K562 (cell line): ENCODE measurements around the gene RBFOX1.

ENCODE experiments used
- AFF4 ChIP-seq: sonication (generic); formaldehyde crosslinking; IDR thresholded peaks from 2 replicates; pipeline ENCODE4 v1.8.0; 2023; ENCODE audit warnings: mild to moderate bottlenecking, missing genetic modification reagents
- DIDO1 ChIP-seq: fragments of 450-650 bp; IDR thresholded peaks from 2 replicates; pipeline ENCODE4 v1.6.1; 2016; ENCODE audit warnings: low read depth, missing biosample characterization, missing genetic modification characterization
- HIVEP1 ChIP-seq: fragments of 250-450 bp; sonication (Bioruptor Pico); IDR thresholded peaks from 2 replicates; pipeline ENCODE4 v1.4.0; 2020; ENCODE audit warnings: mild to moderate bottlenecking
- JUND ChIP-seq, 2 experiments: IDR thresholded peaks; 2 replicates in 1 of 2; 3 replicates in 1 of 2; pipeline ENCODE4 v1.6.1; 2011; ENCODE audit warnings: borderline replicate concordance in 2 of 2, low read depth in 2 of 2, low read length in 2 of 2, improper control_type of control experiment in 1 of 2, missing biosample characterization in 1 of 2, missing genetic modification characterization in 1 of 2, missing genetic modification reagents in 1 of 2
- POLR2A ChIP-seq: fragments of 450-650 bp; conservative IDR thresholded peaks from 2 replicates; pipeline ENCODE4 v1.6.1; 2016
- POLR2AphosphoS5 ChIP-seq: IDR thresholded peaks from 2 replicates; pipeline ENCODE4 v1.6.1; 2011; ENCODE audit warnings: mild to moderate bottlenecking, low read depth, low read length, moderate library complexity; ENCODE audit not compliant: control insufficient read depth, insufficient read depth
- TEAD4 ChIP-seq, 2 experiments: sonication (generic) in 1 of 2; formaldehyde crosslinking in 1 of 2; IDR thresholded peaks; 2 replicates each; pipeline versions ENCODE4 v1.6.1 to v1.8.0; 2012 to 2022; ENCODE audit warnings: borderline replicate concordance in 1 of 2, inconsistent platforms in 1 of 2, low read length in 1 of 2, mild to moderate bottlenecking in 1 of 2, missing genetic modification reagents in 1 of 2
- YY1 ChIP-seq, 3 experiments: IDR thresholded peaks; 2 replicates each; pipeline ENCODE4 v1.6.1; 2011; ENCODE audit warnings: low read length in 2 of 3, mild to moderate bottlenecking in 2 of 3, moderate library complexity in 2 of 3, borderline replicate concordance in 1 of 3, control low read depth in 1 of 3, low read depth in 1 of 3; ENCODE audit not compliant: insufficient read depth in 3 of 3, insufficient replicate concordance in 2 of 3, control insufficient read depth in 1 of 3, insufficient read length in 1 of 3; ENCODE audit errors: extremely low read depth in 1 of 3
- TF ChIP-seq, protein P1 (sequence below): sonication (generic); formaldehyde crosslinking; IDR thresholded peaks from 2 replicates; pipeline ENCODE4 v1.8.1; 2022; ENCODE audit warnings: missing genetic modification reagents
- TF ChIP-seq, protein P2 (sequence below), 3 experiments: IDR thresholded peaks in 2 of 3; conservative IDR thresholded peaks in 1 of 3; 2 replicates each; pipeline ENCODE4 v1.5.1; 2011 to 2012; ENCODE audit warnings: low read length in 3 of 3, mild to moderate bottlenecking in 3 of 3, control low read depth in 2 of 3, improper control_type of control experiment in 1 of 3, inconsistent platforms in 1 of 3, low read depth in 1 of 3, mixed read lengths in 1 of 3, moderate library complexity in 1 of 3; ENCODE audit not compliant: insufficient read depth in 2 of 3

- TF ChIP-seq, protein P1, sequence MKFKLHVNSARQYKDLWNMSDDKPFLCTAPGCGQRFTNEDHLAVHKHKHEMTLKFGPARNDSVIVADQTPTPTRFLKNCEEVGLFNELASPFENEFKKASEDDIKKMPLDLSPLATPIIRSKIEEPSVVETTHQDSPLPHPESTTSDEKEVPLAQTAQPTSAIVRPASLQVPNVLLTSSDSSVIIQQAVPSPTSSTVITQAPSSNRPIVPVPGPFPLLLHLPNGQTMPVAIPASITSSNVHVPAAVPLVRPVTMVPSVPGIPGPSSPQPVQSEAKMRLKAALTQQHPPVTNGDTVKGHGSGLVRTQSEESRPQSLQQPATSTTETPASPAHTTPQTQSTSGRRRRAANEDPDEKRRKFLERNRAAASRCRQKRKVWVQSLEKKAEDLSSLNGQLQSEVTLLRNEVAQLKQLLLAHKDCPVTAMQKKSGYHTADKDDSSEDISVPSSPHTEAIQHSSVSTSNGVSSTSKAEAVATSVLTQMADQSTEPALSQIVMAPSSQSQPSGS (CRISPR knock-in tag): no peak
- TF ChIP-seq, protein P2, sequence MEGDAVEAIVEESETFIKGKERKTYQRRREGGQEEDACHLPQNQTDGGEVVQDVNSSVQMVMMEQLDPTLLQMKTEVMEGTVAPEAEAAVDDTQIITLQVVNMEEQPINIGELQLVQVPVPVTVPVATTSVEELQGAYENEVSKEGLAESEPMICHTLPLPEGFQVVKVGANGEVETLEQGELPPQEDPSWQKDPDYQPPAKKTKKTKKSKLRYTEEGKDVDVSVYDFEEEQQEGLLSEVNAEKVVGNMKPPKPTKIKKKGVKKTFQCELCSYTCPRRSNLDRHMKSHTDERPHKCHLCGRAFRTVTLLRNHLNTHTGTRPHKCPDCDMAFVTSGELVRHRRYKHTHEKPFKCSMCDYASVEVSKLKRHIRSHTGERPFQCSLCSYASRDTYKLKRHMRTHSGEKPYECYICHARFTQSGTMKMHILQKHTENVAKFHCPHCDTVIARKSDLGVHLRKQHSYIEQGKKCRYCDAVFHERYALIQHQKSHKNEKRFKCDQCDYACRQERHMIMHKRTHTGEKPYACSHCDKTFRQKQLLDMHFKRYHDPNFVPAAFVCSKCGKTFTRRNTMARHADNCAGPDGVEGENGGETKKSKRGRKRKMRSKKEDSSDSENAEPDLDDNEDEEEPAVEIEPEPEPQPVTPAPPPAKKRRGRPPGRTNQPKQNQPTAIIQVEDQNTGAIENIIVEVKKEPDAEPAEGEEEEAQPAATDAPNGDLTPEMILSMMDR (IDR thresholded peaks at IDR 0.05 in 2 of 3, conservative IDR thresholded peaks at IDR 0.05 in 1 of 3; ENCODE audit: insufficient read depth in 2 of 3, low read depth in 1 of 3, low read length in 3 of 3): no peak
- TF ChIP-seq POLR2A (no peak), AFF4 (CRISPR knock-in tag) (no peak), HIVEP1 (CRISPR knock-in tag) (no peak), JUND (IDR thresholded peaks at IDR 0.05; ENCODE audit: borderline replicate concordance, low read depth, low read length) (no peak), JUND (tag; IDR thresholded peaks at IDR 0.05; ENCODE audit: borderline replicate concordance, low read depth, low read length) (no peak), TEAD4 (IDR thresholded peaks at IDR 0.05; ENCODE audit: low read length) (no peak), TEAD4 (CRISPR knock-in tag; IDR thresholded peaks at IDR 0.05; ENCODE audit: borderline replicate concordance) (no peak), YY1 (IDR thresholded peaks at IDR 0.05; ENCODE audit: borderline replicate concordance in 1 of 3, control insufficient read depth in 1 of 3, extremely low read depth in 1 of 3, insufficient read depth in 3 of 3, insufficient read length in 1 of 3, insufficient replicate concordance in 2 of 3, low read depth in 1 of 3, low read length in 2 of 3) (no peak), POLR2AphosphoS5 (no peak), DIDO1 (tag) (no peak)
Observed at GRCh38 chr16:7546948-7547347, 214.3 kb downstream of the RBFOX1 start.
